ENCODE data around the gene PSMC2. TPM values are rescaled to one million over a fixed set of nuclear protein-coding genes. Genes with fewer than 3 reads are reported as not detected.

The PSMC2 gene
- total and polyA plus RNA-seq, 11 donors, result 87.7 to 214 (median 123) TPM

GRCh38 chr7:103346396-103346795 is 1.0 kb upstream of the PSMC2 start:
- intact Hi-C loops (cut with DNase I), result loop anchor here in 2 of 10 donors (2.0 to 5.0 kb wide), 2 partner anchors 49 to 50 kb away; partner anchors contain the start of gene PMPCB (in 2 of the 2)
- Histone ChIP-seq H3K9me3 (no peaks in the 10 kb centered on the region), H3K27me3 (no peaks in the 10 kb centered on the region), H3K36me3 (peaks cover 0 to 13% (median 5%) of the 10 kb centered on the region in 9 donors), H3K4me1 (peaks cover 9 to 64% (median 53%) of the 10 kb centered on the region in 12 donors), H3K27ac (no peak overlapping the region), H3K4me3 (no peak overlapping the region)
- WGBS, 4 donors, result 91 to 94% (median 93%) methylated on average over 5 of the region's 5 CpGs
- ATAC-seq (no peak), DNase-seq (no peak)
- TF ChIP-seq CTCF (IDR thresholded peaks at IDR 0.05) (no peak), POLR2A (IDR thresholded peaks at IDR 0.05) (no peak)

- DNase-seq (no peak), ATAC-seq (no peak)
- intact Hi-C loops (cut with DNase I), result loop anchor here in 1 of 10 donors (5.0 kb wide), 1 partner anchor 51 kb away; the partner anchor contains the start of gene PMPCB
- H3K36me3 ChIP-seq, result peaks cover 0 to 26% (median 12%) of the 10 kb centered on the region in 9 donors
- peak overlapping the region; percentile 56 to 87 (median 76) for H3K4me3 ChIP-seq
- H3K27me3 ChIP-seq, result no peaks in the 10 kb centered on the region
- no peak for TF ChIP-seq CTCF (IDR thresholded peaks at IDR 0.05)
- TF ChIP-seq POLR2A (IDR thresholded peaks at IDR 0.05), result no peak
- peaks cover 9 to 59% (median 49%) of the 10 kb centered on the region in 12 donors for H3K4me1 ChIP-seq
- no peaks in the 10 kb centered on the region for H3K9me3 ChIP-seq
- H3K27ac ChIP-seq, result peak overlapping the region in 9 of 12 donors; percentile 82 to 93 (median 89)
- 11 to 29% (median 12%) methylated on average over 13 of the region's 13 CpGs for whole genome bisulfite sequencing, 4 donors
These were observed 1.0 kb downstream of the PSMC2 start for GRCh38 chr7:103348452-103348851.

- H3K36me3 ChIP-seq, result peaks cover 0 to 31% (median 16%) of the 10 kb centered on the region in 9 donors
- peaks cover 9 to 54% (median 45%) of the 10 kb centered on the region in 12 donors for H3K4me1 ChIP-seq
- H3K9me3 ChIP-seq, result no peaks in the 10 kb centered on the region
- intact Hi-C loops (cut with DNase I), result loop anchor here in 1 of 10 donors (5.0 kb wide), 1 partner anchor 52 kb away; the partner anchor contains the start of gene PMPCB
- ATAC-seq (no peak), DNase-seq (no peak)
- H3K4me3 ChIP-seq, result peak overlapping the region in 11 of 12 donors; percentile 56 to 87 (median 76)
- 24 to 43% (median 28%) methylated on average over 2 of the region's 2 CpGs for WGBS, 4 donors
- peak overlapping the region in 1 of 12 donors; percentile 93 for H3K27ac ChIP-seq
- TF ChIP-seq POLR2A (IDR thresholded peaks at IDR 0.05) (no peak), CTCF (IDR thresholded peaks at IDR 0.05) (no peak)
- H3K27me3 ChIP-seq, result no peaks in the 10 kb centered on the region
These were observed 1.5 kb downstream of the PSMC2 start for GRCh38 chr7:103348959-103349358.

- intact Hi-C loops (cut with DNase I), result loop anchor here in 2 of 10 donors (5.0 to 10.0 kb wide), 2 partner anchors 45 to 53 kb away; partner anchors contain the start of gene PMPCB (in 1 of the 2)
- Histone ChIP-seq H3K27me3 (no peaks in the 10 kb centered on the region), H3K9me3 (no peaks in the 10 kb centered on the region), H3K36me3 (peaks cover 0 to 40% (median 24%) of the 10 kb centered on the region in 9 donors), H3K4me1 (peaks cover 9 to 53% (median 44%) of the 10 kb centered on the region in 12 donors), H3K4me3 (peak overlapping the region in 3 of 12 donors; percentile 65 to 80 (median 75)), H3K27ac (peak overlapping the region in 1 of 12 donors; percentile 59)
- DNase-seq (no peak), ATAC-seq (no peak)
- 50 to 69% (median 54%) methylated on average over 1 of the region's 1 CpG for WGBS, 4 donors
- no peak for TF ChIP-seq POLR2A (IDR thresholded peaks at IDR 0.05)
- no peak for TF ChIP-seq CTCF (IDR thresholded peaks at IDR 0.05)
These were observed 2.4 kb downstream of the PSMC2 start for GRCh38 chr7:103349805-103350204.

All from heart left ventricle (tissue), 16 donors.